PC-9 (cell line): ENCODE data around the gene USP35. TPM values are rescaled to one million over a fixed set of nuclear protein-coding genes. Genes with fewer than 3 reads are reported as not detected.

ENCODE experiments used
- BruUV-seq: library from RNA; stranded (reverse); fragments of 400-500 nt; replicated peaks from 2 replicates; lab custom pipeline; 2021; lab: Mats Ljungman, UMichigan
- CTCF ChIA-PET: fragments of 300-600 bp; sonication (Branson Sonifier 250); formaldehyde crosslinking; loops from one replicate; lab custom pipeline; 2022; ENCODE audit warnings: antibody characterized with exemption; lab: Charles Lee
- POLR2A ChIA-PET: fragments of 300-600 bp; sonication (Branson Sonifier 250); formaldehyde crosslinking; loops from one replicate; lab custom pipeline; 2022; ENCODE audit warnings: antibody characterized with exemption; ENCODE audit not compliant: unreplicated experiment; lab: Charles Lee
- DNase-seq, 2 experiments: peaks; one replicate each; pipeline versions ENCODE4 v3.0.0 to v3.0.0-alpha.2; 2015 to 2022; ENCODE audit warnings: mixed read lengths in 1 of 2
- H2AFZ ChIP-seq: fragments of 200-600 bp; sonication (generic); 2 replicates; pipeline ENCODE4 v1.8.1; 2017; ENCODE audit warnings: antibody characterized with exemption
- H3F3A ChIP-seq: fragments of 200-600 bp; sonication (generic); 2 replicates; pipeline ENCODE4 v1.8.1; 2017; ENCODE audit warnings: antibody characterized with exemption, mild to moderate bottlenecking, low read depth; ENCODE audit not compliant: insufficient read depth
- H3K27ac ChIP-seq: fragments of 200-600 bp; sonication (generic); 2 replicates; pipeline ENCODE4 v1.6.1; 2016; ENCODE audit warnings: mixed run types
- H3K27me3 ChIP-seq: fragments of 200-600 bp; sonication (generic); 2 replicates; pipeline ENCODE4 v1.6.1; 2016; ENCODE audit warnings: low read depth, mixed run types; ENCODE audit not compliant: insufficient read depth
- H3K36me3 ChIP-seq: fragments of 200-600 bp; sonication (generic); 2 replicates; pipeline ENCODE4 v1.6.1; 2016; ENCODE audit warnings: low read depth, mixed run types
- H3K4me1 ChIP-seq: fragments of 200-600 bp; sonication (generic); replicated peaks from 2 replicates; pipeline ENCODE4 v1.6.1; 2016; ENCODE audit warnings: mixed run types; ENCODE audit not compliant: insufficient read depth
- H3K4me2 ChIP-seq: fragments of 200-600 bp; sonication (generic); 2 replicates; pipeline ENCODE4 v1.6.1; 2017; ENCODE audit warnings: mixed run types
- H3K4me3 ChIP-seq: fragments of 200-600 bp; sonication (generic); 2 replicates; pipeline ENCODE4 v1.6.1; 2016; ENCODE audit warnings: mixed run types
- H3K79me2 ChIP-seq: fragments of 200-600 bp; sonication (generic); 2 replicates; pipeline ENCODE4 v1.6.1; 2017; ENCODE audit warnings: low read depth, mixed run types
- H3K9me2 ChIP-seq: fragments of 200-600 bp; sonication (generic); 2 replicates; pipeline ENCODE4 v1.8.1; 2017; ENCODE audit warnings: mild to moderate bottlenecking; ENCODE audit not compliant: insufficient read depth
- H3K9me3 ChIP-seq: fragments of 200-600 bp; sonication (generic); 2 replicates; pipeline ENCODE4 v1.8.1; 2016; ENCODE audit warnings: low read depth; ENCODE audit not compliant: insufficient read depth
- H4K20me1 ChIP-seq: fragments of 200-600 bp; sonication (generic); 2 replicates; pipeline ENCODE4 v1.8.1; 2017; ENCODE audit not compliant: insufficient read depth
- EZH2 ChIP-seq: fragments of 200-600 bp; sonication (generic); IDR thresholded peaks from 2 replicates; pipeline ENCODE4 v1.8.0; 2017; ENCODE audit warnings: antibody characterized with exemption, low read depth
- intact Hi-C: fragments of 100-400 bp; cut with micrococcal nuclease; formaldehyde crosslinking; loops from one replicate; pipeline ENCODE4 v1.10.0; 2022; ENCODE audit not compliant: unreplicated experiment
- total RNA-seq: library from RNA; stranded (reverse); gene quantifications from 2 replicates; pipeline ENCODE4 v1.2.3, GENCODE V29; 2021
- TF ChIP-seq, protein P1 (sequence below): fragments of 200-600 bp; sonication (generic); conservative IDR thresholded peaks from 2 replicates; pipeline ENCODE4 v1.6.1; 2017; ENCODE audit warnings: mixed run types, antibody characterized with exemption, mild to moderate bottlenecking, moderate library complexity

The USP35 gene
- total RNA-seq, 1 experiment from 2014 or later, result 13.5 TPM

DNA sequence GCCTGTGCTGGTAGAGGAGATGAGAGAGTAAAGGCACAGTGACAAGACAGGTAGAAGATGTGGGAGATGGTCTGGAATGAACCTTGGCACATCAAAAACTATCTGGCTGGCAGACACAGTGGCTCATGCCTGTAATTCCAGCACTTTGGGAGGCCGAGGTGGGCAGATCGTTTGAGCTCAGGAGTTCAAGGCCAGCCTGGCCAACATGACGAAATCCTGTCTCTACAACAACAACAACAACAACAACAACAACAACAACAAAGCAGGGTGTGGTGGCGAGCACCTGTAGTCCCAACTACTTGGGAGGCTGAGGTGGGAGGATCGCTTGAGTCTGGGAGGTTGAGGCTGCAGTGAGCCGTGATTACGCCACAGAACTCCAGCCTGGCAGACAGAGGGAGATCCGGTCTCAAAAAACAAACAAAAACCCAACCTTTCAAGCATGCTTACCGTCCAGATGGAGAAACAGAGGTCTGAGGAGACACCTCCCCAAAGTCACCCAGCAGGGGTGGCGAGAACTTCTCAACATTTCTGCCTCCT is 12.0 kb upstream of the USP35 start:
- no TSS peak for BruUV-seq
- TF ChIP-seq, protein P1, sequence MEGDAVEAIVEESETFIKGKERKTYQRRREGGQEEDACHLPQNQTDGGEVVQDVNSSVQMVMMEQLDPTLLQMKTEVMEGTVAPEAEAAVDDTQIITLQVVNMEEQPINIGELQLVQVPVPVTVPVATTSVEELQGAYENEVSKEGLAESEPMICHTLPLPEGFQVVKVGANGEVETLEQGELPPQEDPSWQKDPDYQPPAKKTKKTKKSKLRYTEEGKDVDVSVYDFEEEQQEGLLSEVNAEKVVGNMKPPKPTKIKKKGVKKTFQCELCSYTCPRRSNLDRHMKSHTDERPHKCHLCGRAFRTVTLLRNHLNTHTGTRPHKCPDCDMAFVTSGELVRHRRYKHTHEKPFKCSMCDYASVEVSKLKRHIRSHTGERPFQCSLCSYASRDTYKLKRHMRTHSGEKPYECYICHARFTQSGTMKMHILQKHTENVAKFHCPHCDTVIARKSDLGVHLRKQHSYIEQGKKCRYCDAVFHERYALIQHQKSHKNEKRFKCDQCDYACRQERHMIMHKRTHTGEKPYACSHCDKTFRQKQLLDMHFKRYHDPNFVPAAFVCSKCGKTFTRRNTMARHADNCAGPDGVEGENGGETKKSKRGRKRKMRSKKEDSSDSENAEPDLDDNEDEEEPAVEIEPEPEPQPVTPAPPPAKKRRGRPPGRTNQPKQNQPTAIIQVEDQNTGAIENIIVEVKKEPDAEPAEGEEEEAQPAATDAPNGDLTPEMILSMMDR, result no peak
- no peak for TF ChIP-seq EZH2
- peaks cover 5% of the 10 kb centered on the region; the same call in 1 of the 2 replicates for H3F3A ChIP-seq
- intact Hi-C loops, result no loop called here
- H3K27ac ChIP-seq, result no peak overlapping the region
- DNase-seq, result no peak
- H3K9me3 ChIP-seq, result no peaks in the 10 kb centered on the region
- POLR2A ChIA-PET, result no interaction called here
- no peak overlapping the region for H2AFZ ChIP-seq
- H3K9me2 ChIP-seq, result no peaks in the 10 kb centered on the region
- CTCF ChIA-PET, result no interaction called here
- H3K79me2 ChIP-seq, result no peaks in the 10 kb centered on the region
- H3K4me1 ChIP-seq, result peaks cover 11% of the 10 kb centered on the region
- peaks cover 10% of the 10 kb centered on the region; the same call in 1 of the 2 replicates for H3K36me3 ChIP-seq
- no peaks in the 10 kb centered on the region for H3K27me3 ChIP-seq
- no peak overlapping the region for H3K4me3 ChIP-seq
- H4K20me1 ChIP-seq, result no peaks in the 10 kb centered on the region
- H3K4me2 ChIP-seq, result no peak overlapping the region

DNA sequence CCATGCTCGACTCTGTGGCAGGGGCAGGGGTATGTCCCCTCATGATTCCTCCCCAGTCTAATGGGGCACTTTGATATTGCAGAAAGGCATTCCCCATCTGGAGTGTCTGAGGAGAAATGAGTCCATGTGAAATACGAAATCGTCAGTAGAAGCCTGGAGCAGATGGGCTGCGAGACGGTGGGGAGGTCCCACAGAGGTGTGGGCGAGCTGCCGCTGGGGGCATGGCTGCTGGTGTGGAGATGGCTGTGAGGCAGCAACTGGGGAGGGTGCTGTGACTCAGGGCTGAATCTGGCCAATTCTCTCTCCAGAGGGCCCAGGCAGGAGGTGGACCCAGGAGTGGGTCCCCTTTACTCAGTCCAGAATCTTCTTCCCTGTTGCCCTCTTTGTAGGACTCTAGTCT is 11.5 kb upstream of the USP35 start:
- Histone ChIP-seq H3K9me2 (no peaks in the 10 kb centered on the region), H4K20me1 (no peaks in the 10 kb centered on the region), H3K36me3 (peaks cover 11% of the 10 kb centered on the region; the same call in 1 of the 2 replicates), H3K4me2 (no peak overlapping the region), H3F3A (peaks cover 5% of the 10 kb centered on the region; the same call in 1 of the 2 replicates), H3K4me3 (no peak overlapping the region), H2AFZ (no peak overlapping the region), H3K4me1 (peaks cover 11% of the 10 kb centered on the region), H3K27ac (no peak overlapping the region), H3K79me2 (no peaks in the 10 kb centered on the region), H3K9me3 (no peaks in the 10 kb centered on the region), H3K27me3 (no peaks in the 10 kb centered on the region)
- intact Hi-C loops, result no loop called here
- ChIA-PET CTCF (no interaction called here), POLR2A (no interaction called here)
- no peak for DNase-seq
- no TSS peak for BruUV-seq
- TF ChIP-seq, protein P1, result no peak
- TF ChIP-seq EZH2, result no peak

DNA sequence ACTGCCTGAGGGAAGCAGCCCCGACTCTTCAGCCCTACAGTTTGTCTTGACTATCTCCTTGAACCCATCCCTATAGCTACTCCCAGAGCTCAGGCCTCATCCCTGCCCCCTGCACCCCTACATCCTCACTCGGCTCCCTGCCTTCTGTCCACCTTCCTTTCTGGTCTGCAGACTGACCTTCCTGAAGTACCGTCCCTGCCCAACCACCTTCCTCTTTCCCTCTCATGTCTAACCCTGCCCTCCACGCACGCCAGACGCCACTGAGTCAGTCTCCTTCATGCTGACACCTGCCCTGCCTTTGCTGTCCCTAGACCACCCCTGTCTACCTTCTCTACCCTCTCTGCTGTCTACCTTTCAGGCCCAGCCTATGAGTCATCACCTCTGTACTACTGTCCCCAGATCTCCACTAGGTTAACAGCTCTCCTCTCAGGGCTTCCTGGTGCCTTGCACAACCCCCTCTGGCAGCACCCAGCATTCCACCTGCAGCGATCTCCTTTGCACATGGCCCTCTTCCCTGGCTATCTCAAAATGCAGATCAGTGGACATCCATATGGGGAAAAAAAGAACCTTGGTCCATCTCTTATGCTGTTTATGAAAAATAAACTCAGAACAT is 9.2 kb upstream of the USP35 start:
- BruUV-seq, result no TSS peak
- H3K4me3 ChIP-seq, result no peak overlapping the region
- H3K9me2 ChIP-seq, result no peaks in the 10 kb centered on the region
- H3F3A ChIP-seq, result peaks cover 5% of the 10 kb centered on the region; the same call in 1 of the 2 replicates
- 0 out of 2 replicates have a peak, but pooled peaks cover 3% of the 10 kb centered on the region for H3K79me2 ChIP-seq
- H3K27me3 ChIP-seq, result no peaks in the 10 kb centered on the region
- CTCF ChIA-PET, result no interaction called here
- no peak overlapping the region for H2AFZ ChIP-seq
- DNase-seq, result peak; percentile 66 to 86
- H3K9me3 ChIP-seq, result no peaks in the 10 kb centered on the region
- H3K4me1 ChIP-seq, result peaks cover 11% of the 10 kb centered on the region
- H3K36me3 ChIP-seq, result peaks cover 11% of the 10 kb centered on the region; the same call in 1 of the 2 replicates
- no peaks in the 10 kb centered on the region for H4K20me1 ChIP-seq
- no peak overlapping the region for H3K27ac ChIP-seq
- TF ChIP-seq EZH2, result no peak
- TF ChIP-seq, protein P1, result no peak
- peak overlapping the region; percentile 7; the same call in 1 of the 2 replicates for H3K4me2 ChIP-seq
- POLR2A ChIA-PET, result interaction anchor here (0.5 to 0.6 kb wide), 4 partner anchors 18 to 301 kb away, joined by 3 to 7 read pairs (median 4); no protein-coding TSS in a partner anchor
- intact Hi-C loops, result no loop called here
